Gastroesophageal sphincter (tissue), 2 donors: Measurements from ENCODE around the gene CARF.

Experiments
- POLR2A ChIP-seq, 2 donors: fragments of 450-650 bp; IDR thresholded peaks; one replicate each; pipeline ENCODE4 v1.6.1; 2017; ENCODE audit warnings: antibody characterized with exemption in 2 of 2, mild to moderate bottlenecking in 2 of 2, moderate library complexity in 1 of 2
- POLR2AphosphoS5 ChIP-seq: sonication (generic); formaldehyde crosslinking; IDR thresholded peaks from one replicate; pipeline ENCODE4 v1.6.1; 2017; ENCODE audit warnings: antibody characterized with exemption

DNA sequence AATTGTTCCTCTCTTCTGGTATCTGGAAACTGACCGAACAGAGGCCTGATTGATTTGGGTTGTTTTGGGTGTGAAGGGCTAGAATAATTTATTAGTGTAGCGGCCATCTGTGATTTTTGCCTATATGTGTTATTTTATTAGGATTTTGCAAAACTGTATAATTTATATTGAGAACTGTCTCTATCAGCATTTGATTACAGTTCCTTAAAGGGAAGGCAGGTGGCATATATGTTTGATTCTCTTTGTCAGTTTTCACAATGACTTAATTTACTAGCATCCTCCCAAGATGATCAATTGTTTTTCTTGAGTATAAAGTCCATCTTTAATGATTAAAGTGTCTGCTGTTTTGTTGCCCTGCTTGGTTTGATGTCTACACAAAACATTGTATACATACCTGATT, 107.1 kb downstream of the CARF start:
- TF ChIP-seq POLR2AphosphoS5 (no peak), POLR2A (IDR thresholded peaks at IDR 0.05) (no peak)
